ENCODE measurements around the gene SERPIND1.

DNA sequence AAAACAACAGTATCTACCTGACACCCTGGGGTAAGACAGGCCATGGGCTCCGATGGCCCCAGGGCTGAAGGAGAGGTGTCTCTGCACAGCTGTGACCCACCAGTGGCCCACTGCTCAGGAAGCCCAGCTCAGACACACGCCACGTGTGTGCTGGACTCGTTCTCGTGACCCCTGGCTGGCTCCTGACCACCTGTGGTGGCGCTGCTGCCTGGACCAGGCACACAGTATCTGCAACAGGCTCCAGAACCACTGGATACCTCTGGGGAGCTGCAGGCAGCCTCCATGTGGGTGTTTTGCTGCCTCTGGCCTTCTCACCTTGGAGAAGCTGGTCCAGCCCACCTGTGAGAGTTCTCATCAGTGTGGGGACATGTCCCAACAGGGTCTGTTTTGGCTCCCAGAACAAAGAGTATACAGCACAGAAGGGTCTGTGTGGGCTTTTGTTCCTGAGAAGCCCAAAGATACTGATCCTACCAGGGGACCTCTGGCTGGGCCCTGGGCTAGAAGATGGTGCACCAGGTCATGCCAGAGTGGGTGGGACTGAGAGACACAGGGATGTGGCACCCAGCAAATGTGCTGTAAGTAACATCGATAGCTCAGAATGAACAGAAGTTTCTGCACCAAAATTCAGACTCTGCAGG is 21.7 kb upstream of the SERPIND1 start:
- TF ChIP-seq EZH2 (IDR thresholded peaks at IDR 0.05; ENCODE audit: borderline replicate concordance, low read depth, low read length, poor library complexity, severe bottlenecking) (no peak), CTCF (conservative IDR thresholded peaks at IDR 0.05; ENCODE audit: low read depth, low read length) (no peak)
